HepG2 (cell line): ENCODE data around the gene SLC13A5. TPM values are rescaled to one million over a fixed set of nuclear protein-coding genes. Genes with fewer than 3 reads are reported as not detected.

Experiments
- ATF2 ChIP-seq: sonication (generic); formaldehyde crosslinking; IDR thresholded peaks from 2 replicates; pipeline ENCODE4 v1.4.0; 2020; ENCODE audit warnings: missing genetic modification reagents
- GLI4 ChIP-seq: sonication (generic); formaldehyde crosslinking; IDR thresholded peaks from 2 replicates; pipeline ENCODE4 v1.5.1; 2020; ENCODE audit warnings: missing genetic modification reagents, mild to moderate bottlenecking, moderate library complexity, borderline replicate concordance
- GPBP1L1 ChIP-seq: sonication (generic); formaldehyde crosslinking; IDR thresholded peaks from 2 replicates; pipeline ENCODE4 v1.5.0; 2020; ENCODE audit warnings: mild to moderate bottlenecking, missing genetic modification reagents
- HBP1 ChIP-seq: IDR thresholded peaks from 2 replicates; pipeline ENCODE4 v1.6.1; 2016; ENCODE audit warnings: low read depth, control low read depth
- HOXA3 ChIP-seq: sonication (generic); formaldehyde crosslinking; IDR thresholded peaks from 2 replicates; pipeline ENCODE4 v1.5.0; 2020; ENCODE audit warnings: missing genetic modification reagents
- KDM6A ChIP-seq: IDR thresholded peaks from 2 replicates; pipeline ENCODE4 v1.6.1; 2016; ENCODE audit warnings: low read depth
- PHB2 ChIP-seq: fragments of 450-650 bp; IDR thresholded peaks from 2 replicates; pipeline ENCODE4 v1.6.1; 2018; ENCODE audit not compliant: partially characterized antibody
- PHF20 ChIP-seq: sonication (generic); formaldehyde crosslinking; IDR thresholded peaks from 2 replicates; pipeline ENCODE4 v1.5.0; 2020; ENCODE audit warnings: mild to moderate bottlenecking, missing genetic modification reagents
- SMYD3 ChIP-seq: sonication (generic); formaldehyde crosslinking; IDR thresholded peaks from 2 replicates; pipeline ENCODE4 v1.8.1; 2023; ENCODE audit warnings: mild to moderate bottlenecking, missing genetic modification reagents
- SNAPC2 ChIP-seq: sonication (generic); formaldehyde crosslinking; IDR thresholded peaks from 2 replicates; pipeline ENCODE4 v1.8.1; 2022; ENCODE audit warnings: mild to moderate bottlenecking, missing genetic modification reagents
- SP5 ChIP-seq: IDR thresholded peaks from 2 replicates; pipeline ENCODE4 v1.6.1; 2016; ENCODE audit warnings: low read depth, borderline replicate concordance
- TARDBP ChIP-seq: sonication (generic); formaldehyde crosslinking; IDR thresholded peaks from 2 replicates; pipeline ENCODE4 v1.8.0; 2022; ENCODE audit warnings: mild to moderate bottlenecking, missing genetic modification reagents
- TRAFD1 ChIP-seq: sonication (generic); formaldehyde crosslinking; IDR thresholded peaks from 2 replicates; pipeline ENCODE4 v1.5.1; 2020; ENCODE audit warnings: missing genetic modification reagents, mild to moderate bottlenecking, borderline replicate concordance
- XBP1 ChIP-seq: sonication (generic); formaldehyde crosslinking; IDR thresholded peaks from 2 replicates; pipeline ENCODE4 v1.5.0; 2020; ENCODE audit warnings: missing genetic modification reagents
- ZBTB8A ChIP-seq: sonication (generic); formaldehyde crosslinking; IDR thresholded peaks from 2 replicates; pipeline ENCODE4 v1.4.0; 2020; ENCODE audit warnings: mild to moderate bottlenecking, low read depth, missing genetic modification reagents, borderline replicate concordance
- ZNF10 ChIP-seq: sonication (generic); formaldehyde crosslinking; IDR thresholded peaks from 2 replicates; pipeline ENCODE4 v1.4.0; 2020; ENCODE audit warnings: mild to moderate bottlenecking, low read depth, missing genetic modification reagents, borderline replicate concordance
- ZNF253 ChIP-seq: sonication (generic); formaldehyde crosslinking; IDR thresholded peaks from 2 replicates; pipeline ENCODE4 v1.8.0; 2022; ENCODE audit warnings: mild to moderate bottlenecking, missing genetic modification reagents, borderline replicate concordance
- ZNF33A ChIP-seq: sonication (generic); formaldehyde crosslinking; IDR thresholded peaks from 2 replicates; pipeline ENCODE4 v1.5.1; 2020; ENCODE audit warnings: missing genetic modification reagents, mild to moderate bottlenecking, moderate library complexity, borderline replicate concordance
- ZNF34 ChIP-seq: sonication (generic); formaldehyde crosslinking; IDR thresholded peaks from 2 replicates; pipeline ENCODE4 v1.4.0; 2020; ENCODE audit warnings: mild to moderate bottlenecking, missing genetic modification reagents, borderline replicate concordance
- ZNF350 ChIP-seq: sonication (generic); formaldehyde crosslinking; IDR thresholded peaks from 2 replicates; pipeline ENCODE4 v1.4.0; 2020; ENCODE audit warnings: mild to moderate bottlenecking, low read depth, missing genetic modification reagents, borderline replicate concordance
- ZNF432 ChIP-seq: sonication (generic); formaldehyde crosslinking; IDR thresholded peaks from 2 replicates; pipeline ENCODE4 v1.5.0; 2020; ENCODE audit warnings: missing genetic modification reagents, mild to moderate bottlenecking, borderline replicate concordance
- ZNF644 ChIP-seq: IDR thresholded peaks from 2 replicates; pipeline ENCODE4 v1.6.1; 2016; ENCODE audit warnings: low read depth
- polyA plus RNA-seq, 8 experiments: library from polyadenylated mRNA; depleted of rRNA in 3 of 8; stranded (reverse) in 7 of 8; unstranded in 1 of 8; fragments of >200 nt; fragmentation: Illumina TruSeq in 4 of 8; extraction: Trizol in 4 of 8; gene quantifications; 2 replicates each; pipeline versions ENCODE4 v1.2.1 to v1.2.3, GENCODE V29; 2011 to 2016; ENCODE audit warnings: low read depth in 4 of 8, missing spikeins in 1 of 8, mixed read lengths in 1 of 8; ENCODE audit not compliant: insufficient read depth in 1 of 8
- total RNA-seq, 5 experiments: library from RNA; depleted of rRNA; stranded (reverse); fragments of >200 nt; fragmentation: Illumina TruSeq; extraction: Trizol; gene quantifications; 2 replicates each; pipeline ENCODE4 v1.2.3, GENCODE V29; 2016; ENCODE audit warnings: low read depth in 1 of 5
- TF ChIP-seq, protein P1 (sequence below): sonication (generic); formaldehyde crosslinking; IDR thresholded peaks from 2 replicates; pipeline ENCODE4 v1.4.0; 2020; ENCODE audit warnings: mild to moderate bottlenecking, missing genetic modification reagents, borderline replicate concordance

Gene SLC13A5
- total and polyA plus RNA-seq, 2 of the 13 experiments (the other 11 are each of a cell fraction or from before 2014, with no cell fraction given): 42.8 to 310 TPM

- TF ChIP-seq ATF2 (CRISPR knock-in tag) (peak; percentile 29; the same call in 1 of the 2 replicates), ZNF432 (CRISPR knock-in tag) (no peak), GLI4 (CRISPR knock-in tag) (no peak), PHB2 (no peak), SP5 (CRISPR knock-in tag) (no peak), TARDBP (no peak; the same call in 1 of the 2 replicates), HOXA3 (CRISPR knock-in tag) (peak; percentile 61), TRAFD1 (CRISPR knock-in tag) (no peak), ZNF253 (CRISPR knock-in tag) (no peak), PHF20 (CRISPR knock-in tag) (no peak), SNAPC2 (CRISPR knock-in tag) (no peak), ZNF10 (CRISPR knock-in tag) (no peak), ZNF644 (peak; percentile 14; the same call in 1 of the 2 replicates), ZBTB8A (CRISPR knock-in tag) (no peak), SMYD3 (CRISPR knock-in tag) (no peak), KDM6A (peak; percentile 68), XBP1 (no peak), GPBP1L1 (CRISPR knock-in tag) (no peak), ZNF34 (no peak), ZNF33A (no peak), ZNF350 (peak; percentile 31; the same call in 1 of the 2 replicates), HBP1 (CRISPR knock-in tag) (no peak)
- TF ChIP-seq, protein P1, sequence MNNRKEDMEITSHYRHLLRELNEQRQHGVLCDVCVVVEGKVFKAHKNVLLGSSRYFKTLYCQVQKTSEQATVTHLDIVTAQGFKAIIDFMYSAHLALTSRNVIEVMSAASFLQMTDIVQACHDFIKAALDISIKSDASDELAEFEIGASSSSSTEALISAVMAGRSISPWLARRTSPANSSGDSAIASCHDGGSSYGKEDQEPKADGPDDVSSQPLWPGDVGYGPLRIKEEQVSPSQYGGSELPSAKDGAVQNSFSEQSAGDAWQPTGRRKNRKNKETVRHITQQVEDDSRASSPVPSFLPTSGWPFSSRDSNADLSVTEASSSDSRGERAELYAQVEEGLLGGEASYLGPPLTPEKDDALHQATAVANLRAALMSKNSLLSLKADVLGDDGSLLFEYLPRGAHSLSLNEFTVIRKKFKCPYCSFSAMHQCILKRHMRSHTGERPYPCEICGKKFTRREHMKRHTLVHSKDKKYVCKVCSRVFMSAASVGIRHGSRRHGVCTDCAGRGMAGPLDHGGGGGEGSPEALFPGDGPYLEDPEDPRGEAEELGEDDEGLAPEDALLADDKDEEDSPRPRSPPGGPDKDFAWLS (CRISPR knock-in tag): no peak
These were observed 30.0 kb downstream of the SLC13A5 start (continued) for GRCh38 chr17:6683081-6683684.
